Small intestine (tissue), 7 donors: Measurements from ENCODE around the gene TNPO2. TPM values are rescaled to one million over a fixed set of nuclear protein-coding genes. Genes with fewer than 3 reads are reported as not detected.
A peak's percentile ranks its signal among the peaks of the same experiment; 100 is the strongest.
"Not testable (repeated sequence)": the region's sequence is repeated elsewhere in the genome, so short reads cannot be mapped to it uniquely, and the experiment has no call there.

Experiments
- DNase-seq, 2 donors: peaks; one replicate each; pipeline versions ENCODE4 v3.0.0 to v3.0.0-alpha.2; 2013
- FAIRE-seq: peaks from 2 replicates; lab custom pipeline; 2012; peaks lifted over from hg19 to GRCh38; lab: Jason Lieb, UNC
- H3K27ac ChIP-seq, 3 donors: one replicate each; pipeline ENCODE4 v1.5.1; 2013; ENCODE audit warnings: low read length in 2 of 3, mild to moderate bottlenecking in 2 of 3, control low read depth in 1 of 3, inconsistent platforms in 1 of 3, low read depth in 1 of 3, moderate library complexity in 1 of 3
- H3K27me3 ChIP-seq, 3 donors: one replicate each; pipeline ENCODE4 v1.6.1; 2013; ENCODE audit warnings: low read length in 3 of 3, inconsistent platforms in 1 of 3; ENCODE audit not compliant: control insufficient read depth in 3 of 3, insufficient read depth in 3 of 3
- H3K36me3 ChIP-seq, 3 donors: one replicate each; pipeline ENCODE4 v1.6.1; 2013; ENCODE audit warnings: low read length in 3 of 3, inconsistent platforms in 1 of 3, low read depth in 1 of 3, mild to moderate bottlenecking in 1 of 3, moderate library complexity in 1 of 3; ENCODE audit not compliant: control insufficient read depth in 3 of 3, insufficient read depth in 2 of 3
- H3K4me1 ChIP-seq, 3 donors: one replicate each; pipeline ENCODE4 v1.6.1; 2013; ENCODE audit warnings: low read length in 2 of 3, inconsistent platforms in 1 of 3, low read depth in 1 of 3, mild to moderate bottlenecking in 1 of 3, moderate library complexity in 1 of 3; ENCODE audit not compliant: control insufficient read depth in 3 of 3, insufficient read depth in 2 of 3
- H3K4me3 ChIP-seq, 3 donors: one replicate each; pipeline ENCODE4 v1.5.1; 2013; ENCODE audit warnings: low read length in 3 of 3, control low read depth in 1 of 3, inconsistent platforms in 1 of 3, low read depth in 1 of 3, mild to moderate bottlenecking in 1 of 3, moderate library complexity in 1 of 3
- H3K9me3 ChIP-seq, 2 donors: one replicate each; pipeline ENCODE4 v1.6.1; 2013; ENCODE audit warnings: low read depth in 1 of 2, low read length in 1 of 2; ENCODE audit not compliant: control insufficient read depth in 2 of 2, insufficient read depth in 1 of 2
- WGBS, 3 donors: extraction: QIAGEN DNeasy Blood & Tissue Kit; methylation state at CpG; one replicate each; pipeline ENCODE4 v1.1.7; 2013; 5-methylcytosine and 5-hydroxymethylcytosine counted together
- polyA plus RNA-seq, 4 donors: library from polyadenylated mRNA; stranded (reverse) in 3 of 4; unstranded in 1 of 4; fragments of 200-250 nt in 3 of 4; fragments of 120-200 nt in 1 of 4; gene quantifications; one replicate each; pipeline versions ENCODE4 v1.2.1 to v1.2.3, GENCODE V29; 2013
- donor health status: healthy with polysubstance abuse.
- donor health status: control.
- donor health status: control.
- donor health status: Bipolar disorder and iron deficiency.
- donor health status: healthy.

The TNPO2 gene
- polyA plus RNA-seq, 4 donors, result 9.8 to 41.3 (median 19.7) TPM

- DNase-seq, result no peak
These were observed 17.4 kb downstream of the TNPO2 start for GRCh38 chr19:12706332-12706718.

GRCh38 chr19:12705654-12706331, 17.9 kb downstream of the TNPO2 start:
- FAIRE-seq (no peak), DNase-seq (no peak)
- 91 to 94% (median 93%) methylated on average over 29 of the region's 29 CpGs for WGBS, 3 donors
- Histone ChIP-seq H3K27me3 (no peaks in the 10 kb centered on the region), H3K4me1 (no peaks in the 10 kb centered on the region), H3K27ac (no peak overlapping the region), H3K9me3 (no peaks in the 10 kb centered on the region), H3K4me3 (no peak overlapping the region), H3K36me3 (peaks cover 11 to 98% (median 36%) of the 10 kb centered on the region in 3 donors)

More at GRCh38 chr19:12706332-12706718, 17.4 kb downstream of the TNPO2 start:
- 93 to 97% (median 95%) methylated on average over 13 of the region's 13 CpGs for WGBS, 3 donors
- Histone ChIP-seq H3K36me3 (peaks cover 11 to 98% (median 34%) of the 10 kb centered on the region in 3 donors), H3K4me1 (no peaks in the 10 kb centered on the region), H3K27me3 (no peaks in the 10 kb centered on the region), H3K9me3 (no peaks in the 10 kb centered on the region), H3K4me3 (no peak overlapping the region), H3K27ac (no peak overlapping the region)
- no peak for FAIRE-seq

GRCh38 chr19:12705169-12705568, 18.6 kb downstream of the TNPO2 start:
- WGBS, 3 donors, result 93 to 95% (median 94%) methylated on average over 13 of the region's 13 CpGs
- Histone ChIP-seq H3K36me3 (peaks cover 11 to 98% (median 36%) of the 10 kb centered on the region in 3 donors), H3K27me3 (no peaks in the 10 kb centered on the region), H3K4me1 (no peaks in the 10 kb centered on the region), H3K4me3 (no peak overlapping the region), H3K9me3 (no peaks in the 10 kb centered on the region), H3K27ac (no peak overlapping the region)
- no peak for FAIRE-seq
- no peak for DNase-seq

GRCh38 chr19:12703046-12703445, 20.7 kb downstream of the TNPO2 start:
- H3K36me3 ChIP-seq, result peaks cover 11 to 96% (median 23%) of the 10 kb centered on the region in 3 donors
- no peaks in the 10 kb centered on the region for H3K27me3 ChIP-seq
- WGBS, 3 donors, result 69 to 85% (median 79%) methylated on average over 9 of the region's 9 CpGs
- H3K4me1 ChIP-seq, result no peaks in the 10 kb centered on the region
- FAIRE-seq (no peak), DNase-seq (no peak)
- H3K9me3 ChIP-seq, result no peaks in the 10 kb centered on the region
- no peak overlapping the region for H3K27ac ChIP-seq
- no peak overlapping the region for H3K4me3 ChIP-seq

- Histone ChIP-seq H3K4me3 (no peak overlapping the region), H3K4me1 (peaks cover 0 to 4% (median 0%) of the 10 kb centered on the region in 3 donors), H3K36me3 (peaks cover 11 to 91% (median 20%) of the 10 kb centered on the region in 3 donors), H3K27ac (no peak overlapping the region), H3K9me3 (no peaks in the 10 kb centered on the region), H3K27me3 (no peaks in the 10 kb centered on the region)
- 89 to 92% (median 91%) methylated on average over 21 to 33 of the region's 33 CpGs for WGBS, 3 donors
- no peak for DNase-seq
- FAIRE-seq, result no peak
These were observed 22.0 kb downstream of the TNPO2 start for GRCh38 chr19:12701596-12702282.

- H3K9me3 ChIP-seq, result no peaks in the 10 kb centered on the region
- FAIRE-seq (no peak), DNase-seq (no peak)
- peaks cover 0 to 59% (median 10%) of the 10 kb centered on the region in 3 donors for H3K36me3 ChIP-seq
- H3K27me3 ChIP-seq, result no peaks in the 10 kb centered on the region
- H3K4me1 ChIP-seq, result peaks cover 0 to 4% (median 3%) of the 10 kb centered on the region in 3 donors
- no peak overlapping the region for H3K4me3 ChIP-seq
- no peak overlapping the region for H3K27ac ChIP-seq
- 77 to 85% (median 79%) methylated on average over 6 of the region's 6 CpGs for WGBS, 3 donors
These were observed 25.6 kb downstream of the TNPO2 start for GRCh38 chr19:12698138-12698537.

- H3K4me3 ChIP-seq, FAIRE-seq, H3K9me3 ChIP-seq, H3K4me1 ChIP-seq, DNase-seq, H3K27me3 ChIP-seq: not testable (repeated sequence)
- Histone ChIP-seq H3K27ac (peak overlapping the region in 1 of 3 donors; percentile 95), H3K36me3 (peaks cover 0 to 52% (median 7%) of the 10 kb centered on the region in 3 donors)
- 96 to 98% (median 97%) methylated on average over 19 to 22 of the region's 22 CpGs for WGBS, 3 donors
These were observed 26.3 kb downstream of the TNPO2 start for GRCh38 chr19:12697425-12697824.

- peak within 1 kb of the TSS; percentile 60 to 97 (median 74) for H3K4me3 ChIP-seq
- H3K36me3 ChIP-seq, result peaks cover 0 to 47% (median 7%) of the 10 kb centered on the region in 3 donors
- WGBS, 3 donors, result 5 to 6% (median 6%) methylated on average over 59 of the region's 59 CpGs
- peak; percentile 90 to 97 for DNase-seq
- H3K4me1 ChIP-seq, result peaks cover 0 to 4% (median 3%) of the 10 kb centered on the region in 3 donors
- H3K27ac ChIP-seq, result peak within 1 kb of the TSS; percentile 74 to 95 (median 90)
- H3K27me3 ChIP-seq, result no peaks in the 10 kb centered on the region
- FAIRE-seq, result no peak
- no peaks in the 10 kb centered on the region for H3K9me3 ChIP-seq
These were observed 27.1 kb downstream of the TNPO2 start, which contains the start of gene FBXW9 for GRCh38 chr19:12696366-12697335. Gene FBXW9, minus strand, starts transcription at chr19:12696631. Its CDS starts 50 bp downstream, at chr19:12696581.
